ENCODE data around the gene NDC80.
"Not testable (repeated sequence)": the region's sequence is repeated elsewhere in the genome, so short reads cannot be mapped to it uniquely, and the experiment has no call there.

The NDC80 gene

GRCh38 chr18:2635586-2635985 lies 64.2 kb downstream of the NDC80 start:
- DNase-seq: no peak

DNA sequence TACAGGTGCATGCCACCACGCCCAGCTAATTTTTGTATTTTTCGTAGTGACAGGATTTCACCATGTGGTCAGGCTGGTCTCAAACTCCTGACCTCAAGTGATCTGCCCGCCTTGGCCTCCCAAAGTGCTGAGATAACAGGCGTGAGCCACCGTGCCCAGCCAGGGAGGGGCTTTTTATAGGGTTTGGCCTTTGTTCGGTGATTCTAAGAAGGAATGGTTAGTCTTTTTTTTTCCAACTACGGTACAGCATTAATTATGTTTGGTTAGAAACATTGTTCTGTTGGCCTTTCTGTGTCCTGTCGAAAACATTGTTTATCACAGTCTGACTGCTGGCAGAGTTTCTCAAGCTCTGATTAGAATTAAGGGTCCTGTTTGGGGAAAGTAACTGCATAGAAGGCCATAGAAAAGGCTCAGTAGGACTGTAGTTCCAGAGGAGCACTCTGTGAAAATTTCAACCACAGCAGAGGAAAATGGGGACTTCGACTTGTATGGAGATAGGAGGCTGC lies 64.8 kb downstream of the NDC80 start:
- no peak for DNase-seq

- DNase-seq: peak in 1 of 2 donors; percentile 74
Observed at GRCh38 chr18:2641638-2642037, 70.3 kb downstream of the NDC80 start.

DNA sequence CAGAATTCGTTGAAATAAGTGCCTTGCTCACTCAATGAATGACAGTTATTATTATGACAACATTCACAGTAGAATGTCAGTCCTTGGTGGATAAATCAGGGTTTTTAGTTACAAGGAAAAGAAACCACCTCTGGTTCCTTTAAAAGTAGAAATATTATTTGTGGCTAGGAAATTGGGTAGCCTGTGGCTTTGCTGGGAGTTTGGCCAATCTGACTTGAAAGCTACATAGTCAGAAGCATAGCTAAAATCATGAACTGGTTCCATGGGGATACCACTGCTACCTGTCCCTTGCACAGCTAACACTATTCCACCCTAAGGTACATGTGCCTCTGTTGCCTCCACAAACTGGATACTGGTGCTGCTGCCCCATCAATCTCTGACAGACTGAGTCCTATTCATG lies 71.4 kb downstream of the NDC80 start:
- DNase-seq: no peak

DNA sequence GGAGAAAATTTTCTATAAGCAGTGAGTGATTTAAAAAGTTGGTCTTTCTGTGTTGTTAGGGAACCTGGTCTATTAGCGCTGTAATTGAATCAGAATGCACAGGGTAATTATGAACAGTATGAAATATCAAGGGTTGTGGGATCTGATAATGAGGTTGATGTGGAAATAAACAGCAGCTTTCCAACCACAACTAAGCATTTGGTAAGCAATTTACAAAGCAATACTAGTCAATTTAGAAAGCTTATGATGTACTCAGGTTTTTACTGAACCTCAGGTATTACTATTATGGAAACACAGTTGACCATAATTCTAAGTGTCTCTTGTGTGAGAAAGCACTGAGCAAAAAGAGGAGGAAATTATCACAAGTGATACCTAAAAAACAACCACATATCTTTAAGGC lies 73.2 kb downstream of the NDC80 start:
- no peak for DNase-seq

DNA sequence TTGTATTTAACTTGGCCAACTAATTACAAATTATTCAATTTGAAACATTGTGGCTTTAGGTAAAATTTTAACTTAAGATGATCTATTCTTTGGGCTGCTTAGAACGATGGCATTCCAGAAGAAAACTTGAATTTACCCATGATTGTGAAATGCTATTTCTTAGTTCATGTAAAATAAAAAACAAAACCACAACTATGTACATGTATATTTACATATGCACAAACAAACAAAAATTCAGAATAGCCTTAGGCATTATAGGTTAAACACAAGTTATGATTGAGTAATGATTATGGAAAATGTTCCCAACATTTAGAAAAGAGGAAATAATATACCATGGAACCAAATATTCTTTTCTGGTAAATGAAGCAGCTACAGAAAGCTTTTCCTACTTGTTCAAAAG lies 80.6 kb downstream of the NDC80 start:
- no peak for DNase-seq

GRCh38 chr18:2653467-2653866 lies 82.1 kb downstream of the NDC80 start:
- DNase-seq: peak in 1 of 2 donors; percentile 28

DNA sequence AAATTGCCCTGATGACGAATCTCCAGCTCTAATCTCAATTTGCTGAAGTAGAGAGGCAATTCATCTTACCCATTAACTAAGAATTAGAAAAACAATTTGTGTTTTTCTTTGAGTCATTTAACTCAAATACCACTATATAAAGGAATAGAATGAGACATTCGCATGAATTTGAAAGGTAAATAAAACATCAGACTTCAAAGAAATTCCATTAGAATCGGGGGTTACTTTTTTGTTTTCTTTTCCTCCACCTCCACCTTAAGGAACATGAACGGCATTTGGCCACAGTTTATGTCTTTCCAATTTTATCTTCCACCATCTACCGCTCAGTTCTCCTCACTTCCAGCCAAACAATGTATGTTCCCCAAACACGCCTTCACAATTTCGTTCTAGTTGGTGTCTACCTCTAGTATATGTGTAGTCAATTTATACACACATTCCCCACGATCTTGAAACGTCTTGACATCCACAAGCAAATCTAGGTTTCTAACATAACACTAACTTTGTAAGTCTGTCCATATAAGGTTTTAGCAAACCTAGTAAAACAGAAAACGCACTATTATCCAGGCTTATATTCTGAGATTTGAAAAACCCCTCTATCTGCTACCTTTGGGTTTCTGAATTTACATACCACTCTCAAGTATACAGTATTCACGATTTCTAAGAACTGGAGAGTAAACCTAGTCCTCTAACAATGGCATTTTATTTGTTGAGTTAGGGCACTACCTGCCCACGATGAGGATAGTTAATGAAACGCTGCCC lies 83.0 kb downstream of the NDC80 start:
- DNase-seq: no peak

GRCh38 chr18:2654928-2655177 lies 83.5 kb downstream of the NDC80 start:
- DNase-seq: no peak

DNA sequence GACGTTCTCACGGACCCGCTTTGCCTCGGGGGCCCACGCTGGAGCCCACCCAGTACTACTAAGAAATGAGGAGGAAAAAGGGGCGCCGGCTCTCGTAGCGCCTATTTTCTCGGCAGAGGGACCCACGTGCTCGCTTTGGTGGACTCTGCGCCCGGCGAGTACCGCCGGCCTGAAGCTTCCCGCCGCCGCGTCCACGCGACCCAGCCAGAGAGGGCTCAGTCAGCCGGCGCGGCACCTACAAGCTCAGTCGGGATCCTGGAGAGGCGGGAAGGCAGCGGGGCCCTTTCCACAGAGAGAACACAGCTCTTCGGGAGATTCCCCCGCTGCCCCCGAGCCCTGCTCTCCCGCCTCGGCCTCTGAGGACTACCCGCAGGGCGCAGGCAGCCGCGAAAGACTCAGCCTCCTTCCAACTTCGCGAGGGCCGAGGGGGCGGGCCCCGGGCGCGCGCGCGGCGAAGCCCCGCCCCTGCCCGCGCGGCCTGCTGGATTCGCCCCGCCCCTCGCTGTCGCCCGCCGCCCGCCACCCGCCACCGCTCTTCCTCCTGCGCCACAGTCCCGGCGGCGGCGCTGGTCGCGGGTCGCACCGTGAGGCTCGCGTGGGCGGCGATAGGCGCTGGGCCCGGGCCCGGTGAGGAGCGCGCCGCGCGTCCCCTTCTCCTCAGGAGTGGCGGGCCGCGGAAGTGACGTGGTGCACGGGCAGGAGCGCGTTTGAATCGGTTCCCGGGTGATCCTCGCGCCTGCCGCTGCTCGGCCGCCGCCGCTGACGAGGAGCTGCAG lies 84.0 kb downstream of the NDC80 start, which contains the start of gene SMCHD1:
SMCHD1 (plus strand) TSS at position 549 of the 776 bp plus-strand sequence. CDS start 350 bp downstream, outside the sequence.
- peak; percentile 54 to 92 for DNase-seq

DNA sequence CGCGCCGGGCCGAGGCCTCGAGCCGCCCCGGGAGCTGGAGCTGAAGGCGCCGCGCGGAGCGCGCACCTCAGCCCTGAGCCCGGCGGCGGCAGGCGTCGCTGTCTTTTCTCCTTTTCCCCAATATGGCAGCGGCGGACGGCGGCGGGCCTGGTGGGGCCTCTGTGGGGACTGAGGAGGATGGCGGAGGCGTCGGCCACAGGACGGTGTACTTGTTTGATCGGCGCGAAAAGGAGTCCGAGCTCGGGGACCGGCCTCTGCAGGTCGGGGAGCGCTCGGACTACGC lies 84.5 kb downstream of the NDC80 start:
- DNase-seq: no peak

DNA sequence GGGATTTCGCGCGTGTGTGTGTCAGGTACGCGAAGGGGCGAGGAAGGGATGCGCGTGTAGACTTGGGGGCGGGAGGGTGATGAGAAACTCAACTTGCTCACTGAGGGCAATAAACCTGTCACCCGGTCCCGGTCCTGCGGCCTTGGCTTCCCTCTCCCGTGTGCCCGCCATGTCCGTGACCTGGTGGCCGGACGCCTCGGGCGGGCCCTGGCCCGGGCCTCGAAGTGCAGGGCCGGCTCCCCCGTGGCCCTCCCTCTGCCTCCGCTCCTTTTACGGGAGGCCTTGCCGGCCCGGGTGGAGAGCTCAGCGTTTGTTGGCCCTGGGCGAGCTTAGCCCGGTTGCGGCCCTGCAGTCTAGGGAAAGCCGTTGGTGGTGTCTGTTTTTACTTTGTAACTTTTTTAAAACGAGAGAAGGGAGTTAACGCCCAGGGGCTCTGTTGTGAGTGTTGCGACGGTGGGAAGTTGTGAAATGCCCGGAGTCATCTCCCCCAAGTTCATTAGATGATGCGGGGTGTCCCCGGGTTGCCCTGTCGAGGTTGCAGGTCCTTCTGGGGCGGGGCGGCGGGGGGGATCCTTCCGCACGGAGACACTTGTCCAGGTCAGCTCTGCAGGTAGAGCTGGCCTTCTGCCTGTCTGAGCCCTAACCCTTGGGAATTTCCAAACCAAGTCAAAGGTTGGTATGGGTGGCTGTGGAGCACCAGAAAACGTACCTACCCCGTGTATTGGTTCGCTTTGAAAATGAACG lies 85.1 kb downstream of the NDC80 start:
- peak in 1 of 2 donors; percentile 67 for DNase-seq

DNA sequence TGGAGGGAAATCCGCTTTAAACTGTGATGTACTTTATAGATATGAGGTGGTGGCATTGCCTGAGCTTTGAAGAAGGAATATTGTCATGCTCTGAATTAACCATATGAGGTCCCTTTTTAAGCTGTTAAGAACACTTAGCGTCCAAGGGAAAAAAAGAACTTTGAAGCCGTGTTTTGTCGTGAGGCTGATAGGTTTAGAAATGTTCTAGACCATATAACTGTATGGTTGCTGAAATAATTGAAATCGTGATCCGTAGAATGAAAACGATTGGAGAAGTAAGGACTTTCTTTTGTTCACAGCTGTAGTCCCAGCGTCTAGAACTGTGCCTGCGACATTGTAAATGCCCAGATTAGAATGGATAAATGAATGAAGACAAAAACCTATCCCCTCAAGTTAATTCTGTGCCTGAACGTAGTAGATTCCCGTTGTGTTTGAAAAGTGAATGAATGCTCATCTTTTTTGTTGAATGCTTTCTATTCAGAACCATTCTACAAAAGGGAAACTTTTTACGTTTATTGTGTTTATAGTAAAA lies 85.7 kb downstream of the NDC80 start:
- no peak for DNase-seq

- DNase-seq: peak in 1 of 2 donors; percentile 94
Observed at GRCh38 chr18:2657788-2658458, 86.6 kb downstream of the NDC80 start.

DNA sequence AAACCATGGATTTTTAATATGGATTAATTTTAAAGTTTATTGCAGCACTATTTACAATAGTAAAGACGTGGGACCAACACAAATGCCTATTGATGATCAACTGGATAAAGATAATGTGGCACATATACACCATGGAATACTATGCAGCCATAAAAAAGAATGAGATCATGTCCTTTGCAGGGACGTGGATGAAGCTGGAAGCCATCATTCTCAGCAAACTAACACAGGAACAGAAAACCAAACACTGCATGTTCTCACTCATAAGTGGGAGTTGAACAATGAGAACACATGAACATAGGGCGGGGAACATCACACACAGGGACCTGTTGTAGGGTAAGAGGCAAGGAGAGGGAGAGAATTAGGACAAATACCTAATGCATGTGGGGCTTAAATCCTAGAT lies 89.5 kb downstream of the NDC80 start:
- DNase-seq: not testable (repeated sequence)

DNA sequence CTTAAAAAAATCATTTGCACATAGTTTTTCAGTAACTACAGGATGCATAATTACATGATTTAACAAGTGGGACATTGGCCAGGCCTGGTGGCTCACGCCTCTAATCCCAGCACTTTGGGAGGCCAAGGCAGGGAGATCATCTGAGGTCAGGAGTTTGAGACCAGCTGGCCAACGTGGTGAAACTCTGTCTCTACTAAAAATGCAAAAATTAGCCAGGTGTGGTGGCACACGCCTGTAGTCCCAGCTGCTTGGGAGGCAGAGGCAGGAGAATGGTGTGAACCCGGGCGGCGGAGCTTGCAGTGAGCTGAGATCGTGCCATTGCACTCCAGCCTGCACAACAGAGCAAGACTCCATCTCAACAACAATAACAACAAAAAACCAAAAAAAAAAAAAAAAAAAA lies 90.9 kb downstream of the NDC80 start:
- not testable (repeated sequence) for DNase-seq

DNA sequence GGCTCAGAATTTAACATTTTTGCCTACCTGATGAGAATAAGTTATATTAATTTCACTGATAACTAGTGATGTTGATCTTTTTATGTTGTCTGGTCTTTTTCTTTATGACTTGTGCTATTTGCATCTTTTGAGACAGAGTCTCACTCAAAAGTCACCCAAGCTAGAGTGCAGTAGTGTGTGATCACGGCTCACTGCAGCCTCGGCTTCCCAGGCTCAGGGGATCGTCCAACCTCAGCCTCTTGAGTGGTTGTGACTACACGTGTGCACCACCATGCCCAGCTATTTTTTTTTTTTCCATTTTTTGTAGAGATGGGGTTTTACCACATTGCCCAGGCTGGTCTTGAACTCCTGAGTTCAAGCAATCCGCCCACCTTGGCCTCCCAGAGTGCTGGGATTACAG lies 91.6 kb downstream of the NDC80 start:
- no peak for DNase-seq
